KG1 (cell line): ENCODE results near the gene ZNF493.

ENCODE experiments used
- DNase-seq: peaks from one replicate; lab custom pipeline; 2025; lab: John Stamatoyannopoulos, UW

The ZNF493 gene

GRCh38 chr19:21463449-21464105 lies 66.6 kb downstream of the ZNF493 start:
- DNase-seq, result peak; percentile 82

GRCh38 chr19:21466627-21467026 lies 69.7 kb downstream of the ZNF493 start:
- DNase-seq, result no peak

- no peak for DNase-seq
Observed at GRCh38 chr19:21468791-21469190, 71.9 kb downstream of the ZNF493 start.

- no peak for DNase-seq
Observed at GRCh38 chr19:21472507-21472906, 75.6 kb downstream of the ZNF493 start.

- peak; percentile 85 for DNase-seq
Observed at GRCh38 chr19:21474671-21475181, 77.8 kb downstream of the ZNF493 start.
